ENCODE results near the gene DYDC2.
A peak's percentile ranks its signal among the peaks of the same experiment; 100 is the strongest.
"Not testable (repeated sequence)": the region's sequence is repeated elsewhere in the genome, so short reads cannot be mapped to it uniquely, and the experiment has no call there.

DYDC2 gene

DNA sequence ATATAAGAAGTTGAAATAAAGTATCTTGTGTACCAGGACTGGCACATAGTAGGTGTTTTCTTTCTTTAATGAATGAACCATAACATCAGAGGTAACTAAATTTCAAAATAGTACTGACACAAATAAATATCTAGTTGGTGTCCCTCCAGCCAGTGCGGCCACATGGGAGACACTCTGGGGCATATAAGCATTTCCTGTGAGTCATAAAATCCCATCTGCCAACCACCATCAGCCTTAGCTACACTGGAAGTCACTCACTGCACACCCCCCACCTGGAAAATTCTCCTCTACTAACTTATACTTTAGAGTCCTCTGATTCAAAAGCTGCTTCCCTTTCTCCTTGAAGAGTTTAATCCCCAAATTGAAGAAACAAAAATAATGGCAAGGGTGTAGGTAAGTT is 32.5 kb upstream of the DYDC2 start:
- H3K36me3 ChIP-seq (ENCODE audit: control insufficient read depth in 2 of 2, insufficient read depth in 2 of 2, low read length in 2 of 2), result no peaks in the 10 kb centered on the region
- no peak overlapping the region for H3K4me3 ChIP-seq (ENCODE audit: low read length in 2 of 2)
- no peak overlapping the region for H3K9ac ChIP-seq (ENCODE audit: low read length in 2 of 2)
- H3K27ac ChIP-seq (ENCODE audit: low read length), result no peak overlapping the region
- H3K27me3 ChIP-seq (ENCODE audit: control insufficient read depth in 1 of 2, insufficient read depth in 2 of 2, low read length in 2 of 2), result peaks cover 2 to 3% of the 10 kb centered on the region in 2 donors
- no peaks in the 10 kb centered on the region for H3K4me1 ChIP-seq (ENCODE audit: control insufficient read depth, insufficient read depth, low read length)
- no peaks in the 10 kb centered on the region for H3K9me3 ChIP-seq (ENCODE audit: control insufficient read depth in 2 of 2, low read length in 2 of 2)

- Histone ChIP-seq H3K27ac (ENCODE audit: low read length) (no peak overlapping the region), H3K4me3 (ENCODE audit: low read length in 2 of 2) (no peak overlapping the region), H3K9me3 (ENCODE audit: control insufficient read depth in 2 of 2, low read length in 2 of 2) (no peaks in the 10 kb centered on the region), H3K36me3 (ENCODE audit: control insufficient read depth in 2 of 2, insufficient read depth in 2 of 2, low read length in 2 of 2) (no peaks in the 10 kb centered on the region), H3K9ac (ENCODE audit: low read length in 2 of 2) (no peak overlapping the region), H3K27me3 (ENCODE audit: control insufficient read depth in 1 of 2, insufficient read depth in 2 of 2, low read length in 2 of 2) (peaks cover 2 to 3% of the 10 kb centered on the region in 2 donors), H3K4me1 (ENCODE audit: control insufficient read depth, insufficient read depth, low read length) (no peaks in the 10 kb centered on the region)
Measured at GRCh38 chr10:80324891-80325364, 31.7 kb upstream of the DYDC2 start.

DNA sequence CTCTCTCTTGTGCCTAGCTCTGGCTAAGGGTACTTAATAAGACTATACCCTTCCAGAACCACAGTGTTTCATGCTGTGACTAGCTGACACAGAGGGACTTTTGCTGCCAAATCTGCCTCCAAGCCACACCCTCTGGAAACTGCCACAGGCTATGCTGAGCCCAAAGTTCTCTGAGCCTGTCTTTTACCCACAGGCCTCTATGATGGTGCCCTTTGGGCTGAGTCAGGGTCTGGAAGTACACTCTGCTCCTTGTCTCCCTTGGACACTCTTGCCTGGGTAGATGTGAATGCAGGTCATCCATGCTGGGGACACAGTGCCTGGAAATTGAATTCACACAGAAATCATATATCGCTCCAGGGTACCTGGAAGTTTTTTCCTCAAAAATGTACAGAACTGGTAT is 22.6 kb upstream of the DYDC2 start:
- no peak overlapping the region for H3K27ac ChIP-seq (ENCODE audit: low read length)
- no peak overlapping the region for H3K4me3 ChIP-seq (ENCODE audit: low read length in 2 of 2)
- peaks cover 0 to 2% of the 10 kb centered on the region in 2 donors for H3K27me3 ChIP-seq (ENCODE audit: control insufficient read depth in 1 of 2, insufficient read depth in 2 of 2, low read length in 2 of 2)
- no peaks in the 10 kb centered on the region for H3K4me1 ChIP-seq (ENCODE audit: control insufficient read depth, insufficient read depth, low read length)
- H3K9me3 ChIP-seq (ENCODE audit: control insufficient read depth in 2 of 2, low read length in 2 of 2), result no peaks in the 10 kb centered on the region
- no peak overlapping the region for H3K9ac ChIP-seq (ENCODE audit: low read length in 2 of 2)
- H3K36me3 ChIP-seq (ENCODE audit: control insufficient read depth in 2 of 2, insufficient read depth in 2 of 2, low read length in 2 of 2), result no peaks in the 10 kb centered on the region

DNA sequence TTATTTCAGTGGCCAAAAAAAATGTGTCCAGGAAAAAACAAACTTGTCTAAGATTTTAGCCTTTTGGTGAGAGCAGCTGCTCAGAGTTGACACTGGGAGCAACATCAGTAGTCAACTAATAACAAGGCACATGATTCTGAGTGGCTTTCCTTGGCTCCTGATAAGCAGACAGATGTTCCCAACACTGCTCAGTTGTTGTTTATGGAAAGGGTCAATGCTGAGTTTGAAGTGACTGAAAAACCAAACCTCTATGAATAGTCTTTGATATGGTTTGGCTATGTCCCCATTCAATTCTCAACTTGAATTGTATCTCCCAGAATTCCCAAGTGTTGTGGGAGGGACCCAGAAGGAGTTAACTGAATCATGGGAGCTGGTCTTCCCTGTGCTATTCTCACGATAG is 12.3 kb upstream of the DYDC2 start:
- no peak overlapping the region for H3K9ac ChIP-seq (ENCODE audit: low read length in 2 of 2)
- H3K36me3 ChIP-seq (ENCODE audit: control insufficient read depth in 2 of 2, insufficient read depth in 2 of 2, low read length in 2 of 2), result no peaks in the 10 kb centered on the region
- no peaks in the 10 kb centered on the region for H3K9me3 ChIP-seq (ENCODE audit: control insufficient read depth in 2 of 2, low read length in 2 of 2)
- no peaks in the 10 kb centered on the region for H3K4me1 ChIP-seq (ENCODE audit: control insufficient read depth, insufficient read depth, low read length)
- H3K4me3 ChIP-seq (ENCODE audit: low read length in 2 of 2), result no peak overlapping the region
- no peak overlapping the region for H3K27ac ChIP-seq (ENCODE audit: low read length)
- no peaks in the 10 kb centered on the region for H3K27me3 ChIP-seq (ENCODE audit: control insufficient read depth in 1 of 2, insufficient read depth in 2 of 2, low read length in 2 of 2)

- no peak overlapping the region for H3K9ac ChIP-seq (ENCODE audit: low read length in 2 of 2)
- no peak overlapping the region for H3K27ac ChIP-seq (ENCODE audit: low read length)
- H3K4me3 ChIP-seq (ENCODE audit: low read length in 2 of 2), result no peak overlapping the region
- no peaks in the 10 kb centered on the region for H3K36me3 ChIP-seq (ENCODE audit: control insufficient read depth in 2 of 2, insufficient read depth in 2 of 2, low read length in 2 of 2)
- H3K27me3 ChIP-seq (ENCODE audit: control insufficient read depth in 1 of 2, insufficient read depth in 2 of 2, low read length in 2 of 2), result no peaks in the 10 kb centered on the region
- H3K4me1 ChIP-seq (ENCODE audit: control insufficient read depth, insufficient read depth, low read length), result no peaks in the 10 kb centered on the region
- H3K9me3 ChIP-seq (ENCODE audit: control insufficient read depth in 2 of 2, low read length in 2 of 2), result no peaks in the 10 kb centered on the region
Measured at GRCh38 chr10:80344912-80345311, 11.7 kb upstream of the DYDC2 start.

- Histone ChIP-seq H3K4me1 (ENCODE audit: control insufficient read depth, insufficient read depth, low read length) (no peaks in the 10 kb centered on the region), H3K9ac (ENCODE audit: low read length in 2 of 2) (no peak overlapping the region), H3K4me3 (ENCODE audit: low read length in 2 of 2) (no peak overlapping the region), H3K36me3 (ENCODE audit: control insufficient read depth in 2 of 2, insufficient read depth in 2 of 2, low read length in 2 of 2) (no peaks in the 10 kb centered on the region), H3K27ac (ENCODE audit: low read length) (no peak overlapping the region), H3K9me3 (ENCODE audit: control insufficient read depth in 2 of 2, low read length in 2 of 2) (no peaks in the 10 kb centered on the region), H3K27me3 (ENCODE audit: control insufficient read depth in 1 of 2, insufficient read depth in 2 of 2, low read length in 2 of 2) (peaks cover 3 to 6% of the 10 kb centered on the region in 2 donors)
Measured at GRCh38 chr10:80350251-80350650, 6.3 kb upstream of the DYDC2 start.

DNA sequence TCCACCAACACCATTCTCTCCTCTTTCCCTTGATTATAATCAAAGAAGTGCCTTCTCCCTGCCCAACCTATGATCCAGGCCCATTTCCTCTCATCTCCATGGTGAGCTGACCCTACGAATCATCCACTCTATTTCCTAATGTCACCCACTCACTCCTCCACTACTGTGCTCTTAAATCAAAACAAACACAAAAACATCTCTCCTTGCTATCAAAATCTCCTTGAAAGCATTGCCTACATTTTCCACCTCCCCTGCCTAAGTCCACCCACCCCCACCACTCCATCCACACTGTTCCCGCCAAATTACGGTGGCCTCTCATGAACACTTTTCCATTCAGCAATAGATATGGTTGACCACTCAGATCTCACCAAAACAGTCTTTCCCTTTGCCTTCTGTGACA is 5.4 kb upstream of the DYDC2 start:
- peaks cover 1% of the 10 kb centered on the region for H3K4me1 ChIP-seq (ENCODE audit: control insufficient read depth, insufficient read depth, low read length)
- no peaks in the 10 kb centered on the region for H3K36me3 ChIP-seq (ENCODE audit: control insufficient read depth in 2 of 2, insufficient read depth in 2 of 2, low read length in 2 of 2)
- no peak overlapping the region for H3K27ac ChIP-seq (ENCODE audit: low read length)
- H3K27me3 ChIP-seq (ENCODE audit: control insufficient read depth in 1 of 2, insufficient read depth in 2 of 2, low read length in 2 of 2), result peaks cover 5 to 11% of the 10 kb centered on the region in 2 donors
- H3K9ac ChIP-seq (ENCODE audit: low read length in 2 of 2), result no peak overlapping the region
- H3K9me3 ChIP-seq (ENCODE audit: control insufficient read depth in 2 of 2, low read length in 2 of 2), result no peaks in the 10 kb centered on the region
- no peak overlapping the region for H3K4me3 ChIP-seq (ENCODE audit: low read length in 2 of 2)

DNA sequence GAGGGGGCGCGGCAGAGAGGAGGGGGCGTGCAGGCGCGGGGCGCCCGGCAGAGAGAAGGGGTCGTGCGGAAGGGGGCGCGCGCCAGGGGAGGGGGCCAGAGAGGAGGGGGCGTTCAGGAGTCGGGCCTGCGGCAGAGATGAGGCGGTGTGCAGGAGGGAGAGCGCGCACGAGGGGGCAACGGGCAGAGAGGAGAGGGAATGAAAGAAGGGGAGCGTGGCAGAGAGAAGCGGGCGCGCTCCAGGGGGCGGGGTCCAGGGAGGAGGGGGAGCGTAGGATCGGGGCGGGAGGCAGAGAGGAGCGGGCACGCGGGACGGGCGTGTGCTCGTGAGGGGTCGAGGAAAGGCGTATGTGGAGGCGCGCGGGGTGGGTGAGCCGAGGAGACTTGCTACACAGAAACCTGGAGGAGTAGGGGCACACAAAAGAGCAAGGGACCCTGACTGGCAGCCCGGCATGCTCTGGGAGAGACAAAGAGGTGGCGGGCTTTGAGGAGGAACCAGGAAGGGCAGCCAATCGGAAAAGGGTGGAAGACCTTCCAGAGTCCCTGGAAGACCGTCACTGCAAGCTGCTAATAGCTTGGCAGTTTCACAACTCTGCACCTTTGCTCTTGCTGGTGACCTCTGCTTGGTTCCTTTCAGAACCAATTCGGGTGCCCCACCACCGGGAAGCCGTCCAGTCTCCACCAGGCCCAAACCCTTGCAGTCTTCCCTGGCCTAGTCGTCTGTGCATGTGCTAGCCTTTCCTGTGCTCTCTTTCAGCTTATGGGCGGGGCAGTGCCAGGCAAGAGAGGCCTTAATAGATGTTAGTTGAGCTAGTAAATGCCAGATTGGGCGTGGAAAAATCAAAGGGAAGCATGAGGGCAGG is 639 bp downstream of the DYDC2 start:
- H3K27me3 ChIP-seq (ENCODE audit: control insufficient read depth in 1 of 2, insufficient read depth in 2 of 2, low read length in 2 of 2), result peaks cover 11 to 24% of the 10 kb centered on the region in 2 donors
- peak overlapping the region in 1 of 2 donors; percentile 71 for H3K4me3 ChIP-seq (ENCODE audit: low read length in 2 of 2)
- no peak overlapping the region for H3K9ac ChIP-seq (ENCODE audit: low read length in 2 of 2)
- no peaks in the 10 kb centered on the region for H3K36me3 ChIP-seq (ENCODE audit: control insufficient read depth in 2 of 2, insufficient read depth in 2 of 2, low read length in 2 of 2)
- peaks cover 7% of the 10 kb centered on the region for H3K4me1 ChIP-seq (ENCODE audit: control insufficient read depth, insufficient read depth, low read length)
- no peak overlapping the region for H3K27ac ChIP-seq (ENCODE audit: low read length)
- no peaks in the 10 kb centered on the region for H3K9me3 ChIP-seq (ENCODE audit: control insufficient read depth in 2 of 2, low read length in 2 of 2)

DNA sequence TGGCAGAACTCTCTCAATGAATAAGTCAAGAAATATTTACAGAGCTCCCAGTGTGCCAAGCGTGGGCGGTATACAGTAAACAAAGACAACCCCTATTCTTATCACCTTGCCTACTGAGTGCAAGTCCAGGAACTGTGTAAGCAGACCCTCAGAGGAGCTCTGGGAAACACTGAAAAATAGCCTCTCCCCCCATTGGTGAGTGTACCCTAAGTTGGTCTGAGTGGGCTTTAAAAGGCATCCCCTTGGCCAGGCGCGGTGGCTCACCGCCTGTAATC is 1.2 kb downstream of the DYDC2 start:
- Histone ChIP-seq H3K4me3 (ENCODE audit: low read length in 2 of 2) (no peak overlapping the region), H3K36me3 (ENCODE audit: control insufficient read depth in 2 of 2, insufficient read depth in 2 of 2, low read length in 2 of 2) (no peaks in the 10 kb centered on the region), H3K4me1 (ENCODE audit: control insufficient read depth, insufficient read depth, low read length) (peaks cover 7% of the 10 kb centered on the region), H3K9me3 (ENCODE audit: control insufficient read depth in 2 of 2, low read length in 2 of 2) (no peaks in the 10 kb centered on the region), H3K9ac (ENCODE audit: low read length in 2 of 2) (no peak overlapping the region), H3K27me3 (ENCODE audit: control insufficient read depth in 1 of 2, insufficient read depth in 2 of 2, low read length in 2 of 2) (peaks cover 11 to 24% of the 10 kb centered on the region in 2 donors), H3K27ac (ENCODE audit: low read length) (no peak overlapping the region)

DNA sequence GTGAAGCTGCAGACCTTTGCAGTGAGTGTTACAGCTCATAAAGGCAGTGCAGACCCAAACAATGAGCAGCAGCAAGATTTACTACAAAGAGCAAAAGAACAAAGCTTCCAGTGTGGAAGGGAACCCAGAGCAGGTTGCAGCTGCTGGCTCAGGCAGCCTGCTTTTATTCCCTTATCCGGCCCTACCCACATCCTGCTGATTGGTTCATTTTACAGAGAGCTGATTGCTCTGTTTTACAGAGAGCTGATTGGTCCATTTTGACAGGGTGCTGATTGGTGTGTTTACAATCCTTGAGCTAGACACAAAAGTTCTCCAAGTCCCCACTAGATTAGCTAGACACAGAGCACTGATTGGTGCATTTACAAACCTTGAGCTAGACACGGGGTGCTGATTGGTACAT is 2.3 kb downstream of the DYDC2 start:
- not testable (repeated sequence) for H3K4me1 ChIP-seq (ENCODE audit: control insufficient read depth, insufficient read depth, low read length); H3K9me3 ChIP-seq (ENCODE audit: control insufficient read depth in 2 of 2, low read length in 2 of 2); H3K36me3 ChIP-seq (ENCODE audit: control insufficient read depth in 2 of 2, insufficient read depth in 2 of 2, low read length in 2 of 2); H3K27ac ChIP-seq (ENCODE audit: low read length); H3K4me3 ChIP-seq (ENCODE audit: low read length in 2 of 2); H3K9ac ChIP-seq (ENCODE audit: low read length in 2 of 2)
- H3K27me3 ChIP-seq (ENCODE audit: control insufficient read depth in 1 of 2, insufficient read depth in 2 of 2, low read length in 2 of 2), result peaks cover 11 to 24% of the 10 kb centered on the region in 2 donors

DNA sequence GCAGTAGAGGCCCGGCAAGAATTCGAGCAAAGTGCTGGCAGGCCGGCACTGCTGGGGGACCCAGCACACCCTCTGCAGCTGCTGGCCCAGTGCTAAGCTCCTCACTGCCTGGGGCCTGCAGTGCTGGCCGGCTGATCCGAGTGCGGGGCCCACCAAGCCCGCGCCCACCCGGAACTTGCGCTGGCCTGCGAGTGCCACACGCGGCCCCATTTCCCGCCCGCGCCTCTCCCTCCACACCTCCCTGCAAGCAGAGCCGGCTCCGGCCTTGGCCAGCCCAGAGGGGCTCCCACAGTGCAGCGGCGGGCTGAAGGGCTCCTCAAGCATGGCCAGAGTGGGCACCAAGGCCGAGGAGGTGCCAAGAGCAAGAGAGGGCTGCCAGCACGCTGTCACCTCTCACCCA is 3.1 kb downstream of the DYDC2 start:
- no peak overlapping the region for H3K27ac ChIP-seq (ENCODE audit: low read length)
- no peaks in the 10 kb centered on the region for H3K36me3 ChIP-seq (ENCODE audit: control insufficient read depth in 2 of 2, insufficient read depth in 2 of 2, low read length in 2 of 2)
- H3K4me3 ChIP-seq (ENCODE audit: low read length in 2 of 2), result no peak overlapping the region
- H3K9me3 ChIP-seq (ENCODE audit: control insufficient read depth in 2 of 2, low read length in 2 of 2), result no peaks in the 10 kb centered on the region
- H3K4me1 ChIP-seq (ENCODE audit: control insufficient read depth, insufficient read depth, low read length), result peaks cover 7% of the 10 kb centered on the region
- no peak overlapping the region for H3K9ac ChIP-seq (ENCODE audit: low read length in 2 of 2)
- H3K27me3 ChIP-seq (ENCODE audit: control insufficient read depth in 1 of 2, insufficient read depth in 2 of 2, low read length in 2 of 2), result peaks cover 11 to 21% of the 10 kb centered on the region in 2 donors
